ENCODE data around the gene DENND1C.

GRCh38 chr19:6476896-6477431 lies 4.6 kb downstream of the DENND1C start:
- TF ChIP-seq CTCF (IDR thresholded peaks at IDR 0.05; ENCODE audit: low read depth, low read length, poor library complexity, severe bottlenecking) = no peak
- TF ChIP-seq EZH2phosphoT487 (IDR thresholded peaks at IDR 0.05; ENCODE audit: borderline replicate concordance, low read length) = no peak

Measured in DOHH2 (cell line).